ES-I3 (cell line): Measurements from ENCODE around the gene PXMP2.

Source experiments
- H3K36me3 ChIP-seq: 2 replicates; pipeline ENCODE4 v1.6.1; 2013; ENCODE audit warnings: mild to moderate bottlenecking, low read length, control low read depth, moderate library complexity; ENCODE audit not compliant: insufficient read depth
- H3K4me1 ChIP-seq: 2 replicates; pipeline ENCODE4 v1.6.1; 2013; ENCODE audit warnings: mild to moderate bottlenecking, control low read depth, low read length; ENCODE audit not compliant: insufficient read depth
- H3K9ac ChIP-seq: 2 replicates; pipeline ENCODE4 v1.6.1; 2013; ENCODE audit warnings: low read depth, mild to moderate bottlenecking, low read length, moderate library complexity
- H3K9me3 ChIP-seq: 2 replicates; pipeline ENCODE4 v1.6.1; 2013; ENCODE audit warnings: mild to moderate bottlenecking, low read length, moderate library complexity; ENCODE audit not compliant: control insufficient read depth, insufficient read depth

Gene PXMP2

DNA sequence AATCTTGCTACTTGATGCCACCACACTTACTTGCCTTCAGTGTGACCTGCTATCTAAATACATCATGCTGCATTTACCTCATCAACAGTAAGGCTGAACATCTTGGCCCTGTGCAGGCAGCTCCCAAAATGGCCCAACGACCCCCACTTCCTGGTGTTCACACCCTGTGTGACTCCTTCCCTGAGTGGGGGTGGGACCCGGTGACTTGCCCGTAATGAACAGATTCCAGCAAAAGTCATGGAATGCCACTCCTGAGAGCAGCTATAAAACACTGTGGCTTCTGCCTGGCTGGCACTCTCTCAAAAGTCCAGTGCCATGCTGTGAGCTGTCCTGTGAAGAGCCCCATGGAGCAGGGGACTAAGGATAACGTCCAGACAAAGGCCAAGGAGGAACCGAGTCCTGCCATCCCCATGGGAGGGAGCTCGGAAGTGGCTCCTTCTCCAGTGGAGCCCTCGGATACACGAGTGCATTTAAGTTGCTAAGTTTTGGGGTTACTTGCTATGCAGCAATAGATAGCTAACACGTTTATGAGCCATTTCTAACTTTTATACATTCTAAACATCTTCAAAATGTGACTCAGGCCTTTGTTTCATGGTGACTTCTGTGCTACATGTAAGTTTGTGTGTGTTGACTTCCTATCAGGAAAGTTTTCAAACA is 35.8 kb upstream of the PXMP2 start:
- no peaks in the 10 kb centered on the region for H3K9me3 ChIP-seq
- no peaks in the 10 kb centered on the region for H3K4me1 ChIP-seq
- no peak overlapping the region for H3K9ac ChIP-seq
- peaks cover 22% of the 10 kb centered on the region for H3K36me3 ChIP-seq

DNA sequence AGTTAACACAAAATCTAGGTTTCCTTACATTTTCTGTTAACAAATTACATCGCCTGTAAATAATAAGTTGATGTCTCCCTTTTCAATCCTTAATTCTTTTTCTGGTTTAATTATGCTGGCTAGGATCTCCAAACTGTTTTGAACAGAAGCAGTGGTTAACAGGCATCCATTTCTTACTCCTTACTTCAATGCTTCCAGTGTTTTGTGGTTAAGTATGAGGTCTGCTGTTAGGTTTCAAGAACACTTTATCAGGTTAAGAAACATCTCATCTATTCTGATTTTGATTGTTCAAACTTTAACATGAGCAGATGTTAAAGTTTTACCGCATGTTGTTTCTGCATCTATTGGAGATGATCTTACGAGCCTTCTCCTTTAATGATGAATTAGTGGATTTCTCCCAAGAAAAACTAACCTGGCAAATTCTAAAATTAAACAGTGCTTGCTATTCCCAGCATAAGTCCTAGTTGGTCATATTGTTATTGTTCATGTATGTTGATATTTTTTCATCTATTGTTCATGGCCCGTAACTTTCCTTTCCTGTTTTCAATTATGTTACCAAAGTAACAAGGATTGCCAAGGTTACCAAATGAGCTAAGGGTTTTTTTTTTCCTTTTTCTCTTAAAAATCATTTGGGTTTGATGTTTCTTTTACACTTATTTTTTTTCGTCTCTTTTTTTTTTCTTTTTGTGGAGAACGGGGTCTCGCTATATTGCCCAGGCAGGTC is 33.7 kb upstream of the PXMP2 start:
- Histone ChIP-seq H3K36me3 (peaks cover 23% of the 10 kb centered on the region), H3K9ac (no peak overlapping the region), H3K4me1 (no peaks in the 10 kb centered on the region), H3K9me3 (no peaks in the 10 kb centered on the region)

DNA sequence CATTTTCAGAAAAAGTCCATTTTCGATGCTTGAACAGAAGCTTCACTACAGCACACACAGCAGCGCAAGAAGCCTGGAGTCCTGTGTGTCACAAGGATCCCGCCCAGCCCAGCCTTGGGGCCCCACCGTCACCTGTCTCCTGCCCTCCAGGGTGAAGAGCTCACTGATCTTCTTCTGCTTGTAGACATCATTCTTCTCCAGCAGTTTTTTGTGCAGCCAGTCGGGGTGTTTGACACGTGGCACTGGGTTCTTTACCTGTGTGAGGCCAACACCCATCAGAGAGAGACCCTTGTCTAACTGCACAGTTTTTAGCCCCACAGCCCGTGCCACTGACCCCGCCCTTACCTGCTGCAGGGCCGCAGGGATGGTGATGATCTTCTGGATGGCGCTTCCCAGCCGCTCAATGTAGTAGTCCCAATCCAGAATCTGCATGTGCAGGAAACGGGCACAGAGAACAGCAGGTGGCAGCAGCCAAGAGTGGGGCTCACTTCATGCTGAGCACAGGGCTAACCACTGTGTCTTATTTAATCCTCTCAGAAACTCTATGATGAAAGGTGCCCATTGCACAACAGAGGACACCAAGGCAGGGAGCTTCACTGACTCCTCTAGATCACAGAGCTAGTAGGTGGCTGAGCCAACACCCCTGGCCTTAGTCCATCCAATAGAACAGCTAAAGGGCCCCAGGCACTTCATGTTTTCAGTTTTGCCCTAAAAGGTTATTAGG is 30.2 kb upstream of the PXMP2 start:
- no peaks in the 10 kb centered on the region for H3K9me3 ChIP-seq
- no peaks in the 10 kb centered on the region for H3K4me1 ChIP-seq
- H3K36me3 ChIP-seq, result peaks cover 31% of the 10 kb centered on the region
- H3K9ac ChIP-seq, result no peak overlapping the region

DNA sequence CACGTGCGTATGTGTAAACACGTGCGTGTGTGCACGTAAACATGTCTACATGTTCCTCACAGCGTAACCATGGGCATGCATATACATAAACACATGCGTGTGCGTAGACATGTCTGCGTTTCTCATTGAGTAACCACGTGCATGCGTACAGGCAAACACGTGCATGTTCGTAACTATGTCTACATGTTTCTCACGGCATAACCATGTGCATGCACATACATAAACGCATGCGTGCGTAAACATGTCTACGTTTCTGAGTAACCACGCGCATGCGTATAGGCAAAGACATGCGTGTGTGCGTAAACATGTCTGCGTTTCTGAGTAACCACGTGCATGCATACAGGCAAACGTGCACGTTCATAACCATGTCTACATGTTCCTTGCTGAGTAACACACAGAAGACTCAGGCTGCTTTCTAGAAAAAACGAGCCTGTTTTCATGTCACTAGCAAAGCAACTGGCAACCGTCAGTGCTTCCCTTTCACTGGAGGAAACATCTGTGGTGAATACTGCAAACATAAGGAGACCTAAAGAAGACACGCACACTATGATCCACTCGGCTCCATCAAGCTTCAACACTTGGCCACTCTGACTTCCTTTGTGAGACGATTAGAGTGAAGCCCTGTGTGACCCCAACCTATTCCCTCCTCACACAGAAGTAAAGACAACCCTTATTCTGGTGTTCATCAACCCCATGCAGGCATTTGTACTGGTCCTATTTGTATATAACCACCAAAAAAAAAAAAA is 29.1 kb upstream of the PXMP2 start:
- Histone ChIP-seq H3K36me3 (peaks cover 34% of the 10 kb centered on the region), H3K9me3 (no peaks in the 10 kb centered on the region), H3K4me1 (no peaks in the 10 kb centered on the region), H3K9ac (no peak overlapping the region)

DNA sequence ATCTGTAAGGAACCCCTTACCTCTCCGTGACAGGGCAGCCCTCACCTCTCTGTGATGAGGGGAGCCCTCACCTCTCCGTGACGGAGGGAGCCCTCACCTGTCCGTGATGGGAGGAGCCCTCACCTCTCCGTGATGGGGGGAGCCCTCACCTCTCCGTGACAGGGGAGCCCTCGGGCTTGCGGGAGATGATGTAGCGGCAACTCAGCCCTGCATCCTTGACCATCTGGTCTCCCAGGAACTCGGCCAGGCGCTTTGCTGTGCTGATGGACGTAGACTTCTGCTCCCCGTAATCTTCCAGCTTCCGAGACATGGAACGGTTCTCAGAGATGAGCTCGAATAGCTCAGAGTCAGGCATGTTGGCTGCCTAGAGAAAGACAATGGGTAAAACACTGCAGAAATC is 28.2 kb upstream of the PXMP2 start:
- H3K4me1 ChIP-seq, result no peaks in the 10 kb centered on the region
- H3K9me3 ChIP-seq, result no peaks in the 10 kb centered on the region
- H3K36me3 ChIP-seq, result peaks cover 34% of the 10 kb centered on the region
- no peak overlapping the region for H3K9ac ChIP-seq

DNA sequence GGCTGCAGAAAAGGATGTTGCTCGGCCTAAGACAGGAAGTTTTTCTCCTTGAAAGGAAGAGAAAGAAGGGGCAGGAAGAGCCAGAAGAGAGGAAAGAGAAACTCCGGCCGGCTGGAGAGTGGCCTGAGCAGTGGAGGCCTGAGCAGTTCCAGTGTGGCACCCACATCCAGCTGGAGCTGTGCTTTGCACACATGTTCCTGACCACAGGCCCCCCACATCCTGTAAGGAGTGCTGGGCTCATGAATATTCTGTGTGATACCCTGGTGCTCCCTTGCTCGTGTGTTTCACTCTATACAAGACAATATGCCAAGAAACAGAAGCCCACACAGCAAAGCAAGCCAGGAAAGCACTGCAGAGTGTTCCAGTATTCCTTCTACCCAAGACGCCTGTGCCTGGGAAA is 27.3 kb upstream of the PXMP2 start:
- Histone ChIP-seq H3K9ac (no peak overlapping the region), H3K36me3 (peaks cover 34% of the 10 kb centered on the region), H3K4me1 (no peaks in the 10 kb centered on the region), H3K9me3 (no peaks in the 10 kb centered on the region)

DNA sequence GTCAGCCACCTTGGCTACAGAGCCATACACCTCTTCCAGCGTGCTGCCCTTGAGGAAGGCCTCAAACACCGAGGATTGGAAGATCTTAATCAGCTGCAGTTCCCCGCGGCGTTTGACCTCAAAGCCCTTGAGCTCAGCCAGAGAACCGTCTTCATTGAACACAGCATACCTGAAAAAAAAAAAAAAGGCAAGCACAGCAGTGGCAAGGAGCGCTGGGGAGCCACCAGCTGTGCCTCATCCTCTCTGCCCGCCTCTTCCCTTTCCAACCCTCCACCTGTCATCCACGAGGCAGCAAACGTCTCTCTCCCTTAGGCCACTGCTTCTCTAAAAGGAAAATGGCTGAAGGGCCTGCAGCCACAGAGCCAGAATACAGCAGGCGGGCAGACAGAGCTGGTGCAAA is 26.4 kb upstream of the PXMP2 start:
- Histone ChIP-seq H3K9me3 (no peaks in the 10 kb centered on the region), H3K4me1 (no peaks in the 10 kb centered on the region), H3K36me3 (peaks cover 42% of the 10 kb centered on the region), H3K9ac (no peak overlapping the region)

DNA sequence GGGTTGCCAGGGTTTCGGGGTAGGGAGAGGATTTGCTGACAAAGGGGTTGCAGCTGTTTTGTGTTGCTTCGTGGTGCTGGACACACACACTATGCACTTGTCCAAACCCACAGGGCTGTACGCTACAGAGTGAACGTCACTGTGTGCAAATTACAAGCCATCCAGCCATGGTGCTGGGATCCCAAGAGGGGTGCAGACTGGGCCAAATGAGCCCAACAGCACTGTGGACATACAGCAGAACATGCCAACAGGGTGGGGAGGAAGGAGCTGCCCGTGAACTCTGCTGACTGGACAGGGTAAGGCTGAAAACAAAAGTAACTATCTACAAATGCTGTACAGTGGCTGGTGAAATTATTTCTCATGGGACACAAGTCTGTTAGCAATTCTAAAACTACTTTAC is 25.4 kb upstream of the PXMP2 start:
- Histone ChIP-seq H3K36me3 (peaks cover 47% of the 10 kb centered on the region), H3K4me1 (no peaks in the 10 kb centered on the region), H3K9me3 (no peaks in the 10 kb centered on the region), H3K9ac (no peak overlapping the region)

DNA sequence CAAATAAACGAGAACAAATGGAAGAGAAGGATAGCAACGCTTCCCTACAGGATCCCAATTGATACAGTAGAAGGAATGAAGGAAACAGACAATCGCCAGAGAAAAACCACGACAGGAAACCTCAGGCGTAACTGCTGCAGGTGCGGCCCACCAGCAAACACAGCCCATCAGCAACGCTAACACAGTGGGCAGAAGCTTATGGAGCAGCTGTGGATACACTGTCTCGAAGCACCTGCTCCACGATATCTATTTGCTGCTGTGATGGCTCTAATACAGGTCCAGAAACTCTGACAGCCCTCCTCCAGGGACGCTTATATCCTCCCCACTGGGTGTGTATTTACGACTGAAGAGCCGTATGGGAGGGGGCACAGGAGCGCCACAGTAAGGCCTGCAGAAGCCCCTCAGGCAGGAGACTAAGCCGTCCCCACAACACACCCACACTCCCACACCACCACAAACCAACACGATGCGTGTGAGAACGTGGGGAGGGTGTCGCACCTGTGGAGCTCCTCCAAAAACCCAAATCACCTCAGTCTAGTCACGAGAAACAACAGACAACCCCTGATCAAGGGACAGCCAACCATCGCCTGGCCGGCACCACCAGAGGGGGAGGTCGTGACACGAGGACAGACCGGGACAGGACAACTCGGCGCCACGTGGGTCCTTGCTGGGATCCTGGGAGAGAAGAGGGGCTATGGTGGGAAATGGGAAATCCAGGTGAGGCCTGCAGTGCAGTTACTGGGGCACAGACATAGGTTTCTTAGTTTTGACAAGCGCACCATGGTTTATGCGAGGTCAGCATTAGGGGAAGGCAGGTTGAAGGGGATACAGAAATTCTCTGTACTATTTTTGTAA is 24.3 kb upstream of the PXMP2 start:
- H3K36me3 ChIP-seq, result peaks cover 42% of the 10 kb centered on the region
- H3K9me3 ChIP-seq, result no peaks in the 10 kb centered on the region
- no peaks in the 10 kb centered on the region for H3K4me1 ChIP-seq
- H3K9ac ChIP-seq, result no peak overlapping the region

DNA sequence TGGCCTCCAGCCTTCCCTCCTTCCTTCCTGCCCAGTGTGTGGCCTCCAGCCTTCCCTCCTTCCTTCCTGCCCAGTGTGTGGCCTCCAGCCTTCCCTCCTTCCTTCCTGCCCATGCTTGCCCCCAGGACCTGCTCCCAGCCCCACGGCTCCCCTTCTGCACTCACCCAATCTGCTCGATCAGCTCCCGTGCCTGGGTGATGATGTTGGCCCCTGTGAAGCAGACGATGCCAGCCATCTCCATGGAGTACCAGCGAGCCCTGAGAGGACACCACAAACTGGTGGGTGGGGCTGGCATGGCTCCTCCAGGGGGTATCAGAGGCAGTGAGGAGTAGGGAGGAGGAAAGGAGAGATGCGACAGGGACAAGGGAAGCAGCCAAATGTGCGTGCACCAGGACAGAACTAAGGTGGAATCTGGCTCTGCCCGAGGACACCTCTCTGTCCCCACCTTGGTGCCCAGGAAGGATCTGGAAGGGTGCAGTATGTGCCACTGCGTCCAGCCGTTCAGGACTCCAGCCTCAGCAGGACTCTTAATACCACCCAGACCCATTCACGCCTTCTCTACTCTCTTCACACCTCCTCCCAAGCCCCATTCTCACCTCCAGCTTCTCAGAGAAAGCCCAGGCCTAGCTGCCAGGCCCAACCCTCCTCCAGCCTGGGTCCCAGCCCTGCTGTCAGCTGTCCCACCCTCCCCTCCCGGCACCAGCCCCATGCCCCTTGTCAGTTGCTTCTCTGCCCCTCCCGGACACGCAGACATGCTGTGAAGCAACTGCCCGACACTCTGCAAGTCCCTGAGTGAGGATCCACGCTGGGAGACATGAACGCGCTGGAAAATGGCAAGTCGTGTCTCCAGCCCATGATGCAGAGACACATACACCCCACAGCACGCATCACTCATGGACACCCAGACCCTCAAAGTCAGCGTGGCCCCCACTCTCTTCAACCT is 22.9 kb upstream of the PXMP2 start:
- H3K36me3 ChIP-seq, result peaks cover 36% of the 10 kb centered on the region
- H3K9ac ChIP-seq, result no peak overlapping the region
- H3K9me3 ChIP-seq, result no peaks in the 10 kb centered on the region
- no peaks in the 10 kb centered on the region for H3K4me1 ChIP-seq

DNA sequence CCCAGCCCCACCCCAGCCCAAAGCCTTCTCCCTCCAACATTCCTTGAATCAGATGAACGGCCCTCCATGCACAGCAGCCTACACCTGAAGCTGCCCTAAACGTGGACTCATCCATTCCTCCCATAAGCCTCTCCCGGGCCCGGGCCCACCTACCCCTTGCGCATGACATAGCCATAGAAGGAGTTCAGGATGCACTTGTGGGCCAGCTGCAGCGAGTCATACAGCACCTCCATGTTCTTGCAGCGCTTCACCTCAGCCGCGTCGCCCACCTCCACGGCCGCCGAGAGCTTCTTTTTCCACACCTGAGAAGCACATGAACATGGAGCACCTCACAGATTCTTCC is 22.3 kb upstream of the PXMP2 start:
- H3K36me3 ChIP-seq, result peaks cover 36% of the 10 kb centered on the region
- no peaks in the 10 kb centered on the region for H3K4me1 ChIP-seq
- no peak overlapping the region for H3K9ac ChIP-seq
- no peaks in the 10 kb centered on the region for H3K9me3 ChIP-seq

DNA sequence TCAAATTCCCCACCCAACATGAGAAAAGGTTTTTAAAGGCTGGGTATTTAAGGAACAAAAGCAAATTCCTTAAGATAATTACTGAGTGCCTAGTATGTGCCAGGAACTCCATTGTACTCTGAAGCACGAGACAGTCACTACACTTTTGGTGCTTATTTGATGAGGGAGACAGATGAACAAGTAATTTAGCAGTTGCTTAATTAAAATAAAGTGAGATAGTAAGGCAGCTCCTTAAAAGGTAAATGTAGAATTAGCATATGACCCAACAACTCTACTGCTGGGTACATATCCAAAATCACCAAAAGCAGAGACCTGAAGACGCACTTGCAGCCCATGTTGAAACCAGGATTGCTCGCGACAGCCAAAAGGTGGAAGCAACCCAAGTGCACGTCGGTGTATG is 21.6 kb upstream of the PXMP2 start:
- peaks cover 30% of the 10 kb centered on the region for H3K36me3 ChIP-seq
- no peak overlapping the region for H3K9ac ChIP-seq
- no peaks in the 10 kb centered on the region for H3K4me1 ChIP-seq
- no peaks in the 10 kb centered on the region for H3K9me3 ChIP-seq
